Liver (tissue), 9 donors: ENCODE measurements around the gene NPAS2. TPM values are rescaled to one million over a fixed set of nuclear protein-coding genes. Genes with fewer than 3 reads are reported as not detected.

Experiments used
- DNase-seq: peaks from one replicate; pipeline ENCODE4 v3.0.0-alpha.2; 2017; ENCODE audit warnings: low spot score
- H3K27ac ChIP-seq, 2 donors: one replicate each; pipeline ENCODE4 v1.7.0; 2013; ENCODE audit warnings: inconsistent platforms in 2 of 2, low read length in 2 of 2, control low read depth in 1 of 2, low read depth in 1 of 2, mild to moderate bottlenecking in 1 of 2
- H3K27me3 ChIP-seq, 4 donors: one replicate each; pipeline versions ENCODE4 v1.6.1 to v1.7.0; 2013; ENCODE audit warnings: low read length in 3 of 4, inconsistent platforms in 1 of 4, mild to moderate bottlenecking in 1 of 4, moderate library complexity in 1 of 4; ENCODE audit not compliant: control insufficient read depth in 4 of 4, insufficient read depth in 4 of 4
- H3K36me3 ChIP-seq, 4 donors: one replicate each; pipeline versions ENCODE4 v1.6.1 to v1.7.0; 2013; ENCODE audit warnings: low read length in 3 of 4, mild to moderate bottlenecking in 3 of 4, low read depth in 1 of 4, moderate library complexity in 1 of 4; ENCODE audit not compliant: control insufficient read depth in 4 of 4, insufficient read depth in 3 of 4
- H3K4me1 ChIP-seq, 4 donors: one replicate each; pipeline versions ENCODE4 v1.6.1 to v1.7.0; 2013; ENCODE audit warnings: low read length in 3 of 4, mild to moderate bottlenecking in 3 of 4, moderate library complexity in 1 of 4; ENCODE audit not compliant: control insufficient read depth in 4 of 4, insufficient read depth in 4 of 4
- H3K4me3 ChIP-seq, 3 donors: one replicate each; pipeline versions ENCODE4 v1.6.1 to v1.7.0; 2013; ENCODE audit warnings: low read length in 3 of 3, control low read depth in 1 of 3, low read depth in 1 of 3, mild to moderate bottlenecking in 1 of 3
- H3K9ac ChIP-seq, 2 donors: one replicate each; pipeline ENCODE4 v1.7.0; 2013; ENCODE audit warnings: low read length in 2 of 2, mild to moderate bottlenecking in 2 of 2, moderate library complexity in 2 of 2, control low read depth in 1 of 2, low read depth in 1 of 2
- H3K9me3 ChIP-seq, 4 donors: one replicate each; pipeline versions ENCODE4 v1.6.1 to v1.7.0; 2013; ENCODE audit warnings: low read length in 3 of 4; ENCODE audit not compliant: control insufficient read depth in 4 of 4
- ATF3 ChIP-seq: IDR thresholded peaks from 2 replicates; pipeline ENCODE4 v1.6.1; 2016; ENCODE audit warnings: antibody characterized with exemption
- FOXA1 ChIP-seq: IDR thresholded peaks from 2 replicates; pipeline ENCODE4 v1.6.1; 2016; ENCODE audit warnings: antibody characterized with exemption
- GABPA ChIP-seq, 2 donors: IDR thresholded peaks in 1 of 2; conservative IDR thresholded peaks in 1 of 2; 2 replicates each; pipeline ENCODE4 v1.6.1; 2016; ENCODE audit warnings: antibody characterized with exemption in 2 of 2, mild to moderate bottlenecking in 1 of 2, moderate library complexity in 1 of 2
- HNF4A ChIP-seq, 2 donors: conservative IDR thresholded peaks; 2 replicates each; pipeline ENCODE4 v1.6.1; 2016; ENCODE audit warnings: antibody characterized with exemption in 2 of 2, mild to moderate bottlenecking in 2 of 2
- HNF4G ChIP-seq: IDR thresholded peaks from 2 replicates; pipeline ENCODE4 v1.6.1; 2016; ENCODE audit warnings: antibody characterized with exemption
- NR2F2 ChIP-seq: IDR thresholded peaks from 2 replicates; pipeline ENCODE4 v1.6.1; 2016; ENCODE audit warnings: antibody characterized with exemption
- RAD21 ChIP-seq, 2 donors: IDR thresholded peaks; 2 replicates each; pipeline ENCODE4 v1.6.1; 2016; ENCODE audit warnings: antibody characterized with exemption in 2 of 2, mild to moderate bottlenecking in 2 of 2
- RXRA ChIP-seq, 2 donors: IDR thresholded peaks; 2 replicates each; pipeline ENCODE4 v1.6.1; 2017 to 2018; ENCODE audit warnings: antibody characterized with exemption in 2 of 2, mild to moderate bottlenecking in 1 of 2
- TAF1 ChIP-seq: conservative IDR thresholded peaks from 2 replicates; pipeline ENCODE4 v1.6.1; 2016; ENCODE audit warnings: antibody characterized with exemption, mild to moderate bottlenecking
- WGBS: extraction: QIAGEN DNeasy Blood & Tissue Kit; methylation state at CpG from one replicate; pipeline ENCODE4 v1.1.7; 2013; 5-methylcytosine and 5-hydroxymethylcytosine counted together
- polyA plus RNA-seq, 2 donors: library from polyadenylated mRNA; stranded (reverse) in 1 of 2; unstranded in 1 of 2; fragments of 200-250 nt in 1 of 2; fragments of >200 nt in 1 of 2; fragmentation: Nextera tagmentation in 1 of 2; extraction: Ambion mirVana in 1 of 2; gene quantifications; one replicate each; pipeline versions ENCODE4 v1.2.1 to v1.2.3, GENCODE V29; 2013 to 2015
- total RNA-seq, 2 donors: library from RNA; depleted of rRNA; stranded (reverse); fragments of >200 nt; gene quantifications; one replicate each; pipeline ENCODE4 v1.2.3, GENCODE V29; 2014
- TF ChIP-seq, protein P1 (sequence below): fragments of 150-350 bp; IDR thresholded peaks from 2 replicates; pipeline ENCODE4 v1.5.1; 2017; ENCODE audit warnings: improper control_type of control experiment, low read depth, low read length; ENCODE audit not compliant: missing input control
- TF ChIP-seq, protein P2 (sequence below): IDR thresholded peaks from 2 replicates; pipeline ENCODE4 v1.6.1; 2016; ENCODE audit warnings: antibody characterized with exemption
- TF ChIP-seq, protein P3 (sequence below): IDR thresholded peaks from 2 replicates; pipeline ENCODE4 v1.6.1; 2016; ENCODE audit warnings: antibody characterized with exemption
- donor health status: healthy.
- donor health status: healthy.
- donor health status: healthy.
- donor health status: healthy.
- donor health status: healthy.

Gene NPAS2
- total and polyA plus RNA-seq, 4 donors = 0.33 to 24.3 (median 6.6) TPM

GRCh38 chr2:100803334-100803733 is 16.6 kb upstream of the NPAS2 start (continued):
- TF ChIP-seq, protein P1, sequence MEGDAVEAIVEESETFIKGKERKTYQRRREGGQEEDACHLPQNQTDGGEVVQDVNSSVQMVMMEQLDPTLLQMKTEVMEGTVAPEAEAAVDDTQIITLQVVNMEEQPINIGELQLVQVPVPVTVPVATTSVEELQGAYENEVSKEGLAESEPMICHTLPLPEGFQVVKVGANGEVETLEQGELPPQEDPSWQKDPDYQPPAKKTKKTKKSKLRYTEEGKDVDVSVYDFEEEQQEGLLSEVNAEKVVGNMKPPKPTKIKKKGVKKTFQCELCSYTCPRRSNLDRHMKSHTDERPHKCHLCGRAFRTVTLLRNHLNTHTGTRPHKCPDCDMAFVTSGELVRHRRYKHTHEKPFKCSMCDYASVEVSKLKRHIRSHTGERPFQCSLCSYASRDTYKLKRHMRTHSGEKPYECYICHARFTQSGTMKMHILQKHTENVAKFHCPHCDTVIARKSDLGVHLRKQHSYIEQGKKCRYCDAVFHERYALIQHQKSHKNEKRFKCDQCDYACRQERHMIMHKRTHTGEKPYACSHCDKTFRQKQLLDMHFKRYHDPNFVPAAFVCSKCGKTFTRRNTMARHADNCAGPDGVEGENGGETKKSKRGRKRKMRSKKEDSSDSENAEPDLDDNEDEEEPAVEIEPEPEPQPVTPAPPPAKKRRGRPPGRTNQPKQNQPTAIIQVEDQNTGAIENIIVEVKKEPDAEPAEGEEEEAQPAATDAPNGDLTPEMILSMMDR = no peak
- TF ChIP-seq, protein P2, sequence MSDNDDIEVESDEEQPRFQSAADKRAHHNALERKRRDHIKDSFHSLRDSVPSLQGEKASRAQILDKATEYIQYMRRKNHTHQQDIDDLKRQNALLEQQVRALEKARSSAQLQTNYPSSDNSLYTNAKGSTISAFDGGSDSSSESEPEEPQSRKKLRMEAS = no peak
- no peak for TF ChIP-seq FOXA1

DNA sequence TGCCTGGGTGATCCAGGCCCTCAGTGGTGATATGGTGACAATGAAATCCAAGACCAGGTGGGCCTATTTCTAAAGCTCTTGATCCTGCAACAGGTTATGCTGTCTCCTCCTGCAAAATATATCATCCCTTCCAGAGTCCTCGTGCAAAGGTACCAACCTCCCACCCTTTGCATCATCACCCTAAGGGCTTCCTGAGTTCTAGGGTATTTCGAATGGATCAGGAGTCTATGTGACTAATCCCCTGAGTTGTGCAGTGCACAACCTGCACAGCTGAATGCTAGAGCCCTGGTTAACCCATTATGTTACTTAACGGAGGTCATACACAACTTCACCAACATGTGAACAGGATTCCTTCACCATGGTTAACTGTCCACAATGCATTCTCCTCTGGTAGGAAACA is 13.4 kb upstream of the NPAS2 start:
- DNase-seq = no peak
- WGBS = 92% methylated on average over 3 of the region's 3 CpGs
- H3K27me3 ChIP-seq = no peaks in the 10 kb centered on the region
- H3K9me3 ChIP-seq = no peaks in the 10 kb centered on the region
- no peak overlapping the region for H3K4me3 ChIP-seq
- peaks cover 0 to 7% (median 5%) of the 10 kb centered on the region in 4 donors for H3K4me1 ChIP-seq
- H3K36me3 ChIP-seq = no peaks in the 10 kb centered on the region
- H3K9ac ChIP-seq = no peak overlapping the region
- H3K27ac ChIP-seq = no peak overlapping the region
- no peak for TF ChIP-seq ATF3
- no peak for TF ChIP-seq FOXA1
- TF ChIP-seq, protein P1 = no peak
- no peak for TF ChIP-seq TAF1
- no peak for TF ChIP-seq HNF4G
- TF ChIP-seq, protein P3, sequence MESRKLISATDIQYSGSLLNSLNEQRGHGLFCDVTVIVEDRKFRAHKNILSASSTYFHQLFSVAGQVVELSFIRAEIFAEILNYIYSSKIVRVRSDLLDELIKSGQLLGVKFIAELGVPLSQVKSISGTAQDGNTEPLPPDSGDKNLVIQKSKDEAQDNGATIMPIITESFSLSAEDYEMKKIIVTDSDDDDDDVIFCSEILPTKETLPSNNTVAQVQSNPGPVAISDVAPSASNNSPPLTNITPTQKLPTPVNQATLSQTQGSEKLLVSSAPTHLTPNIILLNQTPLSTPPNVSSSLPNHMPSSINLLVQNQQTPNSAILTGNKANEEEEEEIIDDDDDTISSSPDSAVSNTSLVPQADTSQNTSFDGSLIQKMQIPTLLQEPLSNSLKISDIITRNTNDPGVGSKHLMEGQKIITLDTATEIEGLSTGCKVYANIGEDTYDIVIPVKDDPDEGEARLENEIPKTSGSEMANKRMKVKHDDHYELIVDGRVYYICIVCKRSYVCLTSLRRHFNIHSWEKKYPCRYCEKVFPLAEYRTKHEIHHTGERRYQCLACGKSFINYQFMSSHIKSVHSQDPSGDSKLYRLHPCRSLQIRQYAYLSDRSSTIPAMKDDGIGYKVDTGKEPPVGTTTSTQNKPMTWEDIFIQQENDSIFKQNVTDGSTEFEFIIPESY = no peak
- TF ChIP-seq GABPA (IDR thresholded peaks at IDR 0.05 in 1 of 2, conservative IDR thresholded peaks at IDR 0.05 in 1 of 2) = no peak
- no peak for TF ChIP-seq NR2F2

- H3K9me3 ChIP-seq = no peaks in the 10 kb centered on the region
- no peak for TF ChIP-seq ATF3
- TF ChIP-seq HNF4A (conservative IDR thresholded peaks at IDR 0.05) = peak; percentile 27 to 52
- TF ChIP-seq RAD21 (IDR thresholded peaks at IDR 0.05) = peak; percentile 14 to 53
- TF ChIP-seq RXRA (IDR thresholded peaks at IDR 0.05) = peak; percentile 64 to 70
- H3K36me3 ChIP-seq = no peaks in the 10 kb centered on the region
- WGBS = 49% methylated on average over 4 of the region's 4 CpGs
- H3K27ac ChIP-seq = no peak overlapping the region
- H3K27me3 ChIP-seq = no peaks in the 10 kb centered on the region
- peaks cover 0 to 7% (median 5%) of the 10 kb centered on the region in 4 donors for H3K4me1 ChIP-seq
- no peak overlapping the region for H3K4me3 ChIP-seq
- H3K9ac ChIP-seq = no peak overlapping the region
- no peak for DNase-seq
Measured at GRCh38 chr2:100807707-100808106, 12.2 kb upstream of the NPAS2 start.
